Measurements from ENCODE around the gene SURF4.

Gene SURF4

GRCh38 chr9:133420392-133420827 is 44.5 kb upstream of the SURF4 start:
- Histone ChIP-seq H3K9me3 (ENCODE audit: severe bottlenecking) (no peaks in the 10 kb centered on the region), H3K27ac (no peak overlapping the region), H3K27me3 (ENCODE audit: insufficient read depth, low read depth, severe bottlenecking) (no peaks in the 10 kb centered on the region), H3K36me3 (peaks cover 13% of the 10 kb centered on the region), H3K4me3 (ENCODE audit: low read depth, low read length) (no peak overlapping the region)
- no peak for TF ChIP-seq CTCF (IDR thresholded peaks at IDR 0.05; ENCODE audit: low read depth, low read length)
- no peak for DNase-seq

- Histone ChIP-seq H3K9me3 (ENCODE audit: severe bottlenecking) (no peaks in the 10 kb centered on the region), H3K27ac (no peak overlapping the region), H3K27me3 (ENCODE audit: insufficient read depth, low read depth, severe bottlenecking) (no peaks in the 10 kb centered on the region), H3K36me3 (peaks cover 27% of the 10 kb centered on the region), H3K4me3 (ENCODE audit: low read depth, low read length) (no peak overlapping the region)
- no peak for TF ChIP-seq CTCF (IDR thresholded peaks at IDR 0.05; ENCODE audit: low read depth, low read length)
- no peak for DNase-seq
Observed at GRCh38 chr9:133419005-133419404, 43.1 kb upstream of the SURF4 start.

- H3K4me3 ChIP-seq (ENCODE audit: low read depth, low read length), result peak within 1 kb of the TSS; percentile 92
- DNase-seq, result peak; percentile 90
- H3K27me3 ChIP-seq (ENCODE audit: insufficient read depth, low read depth, severe bottlenecking), result no peaks in the 10 kb centered on the region
- H3K9me3 ChIP-seq (ENCODE audit: severe bottlenecking), result no peaks in the 10 kb centered on the region
- peak within 1 kb of the TSS; percentile 87 for H3K27ac ChIP-seq
- no peak for TF ChIP-seq CTCF (IDR thresholded peaks at IDR 0.05; ENCODE audit: low read depth, low read length)
- H3K36me3 ChIP-seq, result peaks cover 38% of the 10 kb centered on the region
Observed at GRCh38 chr9:133417541-133418461, 41.9 kb upstream of the SURF4 start, which contains the start of gene REXO4. Gene REXO4, minus strand, starts transcription at chr9:133418010. Its CDS starts 166 bp downstream, at chr9:133417844.

GRCh38 chr9:133415170-133415569 is 39.3 kb upstream of the SURF4 start:
- Histone ChIP-seq H3K4me3 (ENCODE audit: low read depth, low read length) (no peak overlapping the region), H3K9me3 (ENCODE audit: severe bottlenecking) (no peaks in the 10 kb centered on the region), H3K27ac (no peak overlapping the region), H3K36me3 (peaks cover 49% of the 10 kb centered on the region), H3K27me3 (ENCODE audit: insufficient read depth, low read depth, severe bottlenecking) (no peaks in the 10 kb centered on the region)
- no peak for DNase-seq
- TF ChIP-seq CTCF (IDR thresholded peaks at IDR 0.05; ENCODE audit: low read depth, low read length), result no peak

GRCh38 chr9:133408042-133408441 is 32.2 kb upstream of the SURF4 start:
- Histone ChIP-seq H3K4me3 (ENCODE audit: low read depth, low read length) (no peak overlapping the region), H3K36me3 (peaks cover 66% of the 10 kb centered on the region), H3K9me3 (ENCODE audit: severe bottlenecking) (no peaks in the 10 kb centered on the region), H3K27me3 (ENCODE audit: insufficient read depth, low read depth, severe bottlenecking) (no peaks in the 10 kb centered on the region), H3K27ac (no peak overlapping the region)
- DNase-seq, result no peak
- no peak for TF ChIP-seq CTCF (IDR thresholded peaks at IDR 0.05; ENCODE audit: low read depth, low read length)

Data from WERI-Rb-1 (cell line).